Tibial nerve (tissue), 3 donors: ENCODE measurements around the gene PCLO.

Source experiments
- CTCF ChIP-seq, 5 experiments: fragments of 200-600 bp in 3 of 5; fragments of 450-650 bp in 2 of 5; sonication (generic) in 3 of 5; IDR thresholded peaks; one replicate each; pipeline ENCODE4 v1.5.1; 2016 to 2019; ENCODE audit warnings: antibody characterized with exemption in 5 of 5, mild to moderate bottlenecking in 3 of 5, moderate library complexity in 2 of 5
- POLR2A ChIP-seq, 2 donors: fragments of 450-650 bp; IDR thresholded peaks; one replicate each; pipeline ENCODE4 v1.6.1; 2017; ENCODE audit warnings: antibody characterized with exemption in 2 of 2, mild to moderate bottlenecking in 2 of 2, moderate library complexity in 2 of 2

- TF ChIP-seq POLR2A (IDR thresholded peaks at IDR 0.05) = no peak
- no peak for TF ChIP-seq CTCF (IDR thresholded peaks at IDR 0.05)
Measured at GRCh38 chr7:82859106-82859850, 303.4 kb downstream of the PCLO start.
